Measurements from ENCODE around the gene NR4A1. TPM values are rescaled to one million over a fixed set of nuclear protein-coding genes. Genes with fewer than 3 reads are reported as not detected.

NR4A1 gene
- total RNA-seq, 2 donors from 2014 or later: 17.7 to 18.4 TPM

- Mint-ChIP-seq H3K4me3 (no peak overlapping the region), H3K36me3 (ENCODE audit: low read depth) (no peaks in the 10 kb centered on the region), H3K27ac (no peak overlapping the region), H3K27me3 (ENCODE audit: insufficient read depth) (peaks cover 82% of the 10 kb centered on the region), H3K9me3 (no peaks in the 10 kb centered on the region), H3K4me1 (peaks cover 15% of the 10 kb centered on the region)
- TF ChIP-seq CTCF (conservative IDR thresholded peaks at IDR 0.05): no peak
- DNase-seq: no peak
- WGBS, 2 experiments (ENCODE audit: insufficient coverage in 1 of 2, insufficient read length in 1 of 2): 82 to 90% methylated on average over 5 to 13 of the region's 13 CpGs
- H3K27ac ChIP-seq (ENCODE audit: low read depth, low read length): no peak overlapping the region
- H3K27me3 ChIP-seq (ENCODE audit: control insufficient read depth, insufficient read depth, low read length, poor library complexity, severe bottlenecking): peaks cover 43% of the 10 kb centered on the region
- no peaks in the 10 kb centered on the region for H3K9me3 ChIP-seq (ENCODE audit: control insufficient read depth, low read length)
- no peaks in the 10 kb centered on the region for H3K4me1 ChIP-seq (ENCODE audit: control insufficient read depth, insufficient read depth, low read length)
- H3K9ac ChIP-seq (ENCODE audit: extremely low read depth, low read length, poor library complexity, severe bottlenecking): no peak overlapping the region
- no peak overlapping the region for H3K4me3 ChIP-seq (ENCODE audit: low read length)
- no peaks in the 10 kb centered on the region for H3K36me3 ChIP-seq (ENCODE audit: control insufficient read depth, insufficient read depth, low read length)
Observed at GRCh38 chr12:52019113-52019770, 32.0 kb upstream of the NR4A1 start.

DNA sequence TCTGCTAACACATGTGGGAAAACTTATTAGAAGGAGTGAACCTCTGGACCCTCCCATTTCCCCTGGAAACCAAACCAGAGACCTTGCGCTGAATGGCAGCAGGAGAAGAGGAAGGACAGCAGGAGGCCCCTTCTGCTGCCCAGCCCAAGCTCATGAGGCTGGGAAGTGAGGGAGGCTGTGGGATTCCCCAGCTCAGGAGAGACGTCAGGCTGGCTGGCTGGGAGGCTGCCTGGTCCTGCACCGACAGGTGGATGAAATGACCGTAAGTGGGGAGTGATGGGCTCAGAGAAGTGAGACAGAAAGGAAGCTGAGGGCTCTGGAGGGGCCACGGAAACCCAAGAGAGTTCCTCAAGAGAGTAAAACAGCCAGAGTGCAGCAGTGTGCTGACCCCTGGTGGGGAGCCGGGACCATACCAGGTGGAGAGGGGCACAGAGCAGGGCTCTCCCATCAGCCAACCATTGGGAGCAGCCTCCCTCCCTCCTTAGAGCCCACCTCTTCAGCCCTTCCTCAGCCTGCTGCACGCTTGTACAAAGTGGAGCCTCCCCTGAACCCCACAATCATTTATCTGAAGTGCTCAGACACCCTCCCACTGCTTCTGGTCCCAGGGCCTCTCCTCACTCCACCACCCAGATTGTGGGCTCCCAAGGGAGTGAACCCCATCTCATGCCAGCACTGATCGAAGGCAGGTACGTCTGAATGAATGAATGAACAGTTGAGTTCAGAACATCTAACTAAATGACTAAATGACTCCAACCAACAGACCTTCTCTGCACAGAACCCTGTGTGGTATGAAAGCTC lies 30.5 kb upstream of the NR4A1 start:
- no peaks in the 10 kb centered on the region for H3K9me3 ChIP-seq (ENCODE audit: control insufficient read depth, low read length)
- DNase-seq: peak; percentile 97
- no peak overlapping the region for H3K27ac Mint-ChIP-seq
- H3K9me3 Mint-ChIP-seq: no peaks in the 10 kb centered on the region
- no peak overlapping the region for H3K4me3 ChIP-seq (ENCODE audit: low read length)
- H3K27me3 ChIP-seq (ENCODE audit: control insufficient read depth, insufficient read depth, low read length, poor library complexity, severe bottlenecking): peaks cover 38% of the 10 kb centered on the region
- no peaks in the 10 kb centered on the region for H3K36me3 ChIP-seq (ENCODE audit: control insufficient read depth, insufficient read depth, low read length)
- H3K36me3 Mint-ChIP-seq (ENCODE audit: low read depth): no peaks in the 10 kb centered on the region
- TF ChIP-seq CTCF (conservative IDR thresholded peaks at IDR 0.05): peak; percentile 96
- no peak overlapping the region for H3K9ac ChIP-seq (ENCODE audit: extremely low read depth, low read length, poor library complexity, severe bottlenecking)
- H3K4me1 ChIP-seq (ENCODE audit: control insufficient read depth, insufficient read depth, low read length): no peaks in the 10 kb centered on the region
- no peak overlapping the region for H3K27ac ChIP-seq (ENCODE audit: low read depth, low read length)
- H3K4me1 Mint-ChIP-seq: peaks cover 15% of the 10 kb centered on the region
- WGBS, 2 experiments (ENCODE audit: insufficient coverage in 1 of 2, insufficient read length in 1 of 2): 6 to 31% methylated on average over 2 to 9 of the region's 9 CpGs
- H3K4me3 Mint-ChIP-seq: peak overlapping the region; percentile 22
- H3K27me3 Mint-ChIP-seq (ENCODE audit: insufficient read depth): peaks cover 83% of the 10 kb centered on the region

- peak overlapping the region; percentile 53 for H3K4me3 Mint-ChIP-seq
- DNase-seq: peak; percentile 87
- Histone ChIP-seq H3K9me3 (ENCODE audit: control insufficient read depth, low read length) (no peaks in the 10 kb centered on the region), H3K4me3 (ENCODE audit: low read length) (peak overlapping the region; percentile 68), H3K36me3 (ENCODE audit: control insufficient read depth, insufficient read depth, low read length) (no peaks in the 10 kb centered on the region), H3K27me3 (ENCODE audit: control insufficient read depth, insufficient read depth, low read length, poor library complexity, severe bottlenecking) (peaks cover 34% of the 10 kb centered on the region), H3K4me1 (ENCODE audit: control insufficient read depth, insufficient read depth, low read length) (no peaks in the 10 kb centered on the region), H3K9ac (ENCODE audit: extremely low read depth, low read length, poor library complexity, severe bottlenecking) (no peak overlapping the region), H3K27ac (ENCODE audit: low read depth, low read length) (no peak overlapping the region)
- no peaks in the 10 kb centered on the region for H3K36me3 Mint-ChIP-seq (ENCODE audit: low read depth)
- H3K27me3 Mint-ChIP-seq (ENCODE audit: insufficient read depth): peaks cover 65% of the 10 kb centered on the region
- 21 to 23% methylated on average over 12 to 14 of the region's 14 CpGs for WGBS, 2 experiments (ENCODE audit: insufficient coverage in 1 of 2, insufficient read length in 1 of 2)
- H3K9me3 Mint-ChIP-seq: no peaks in the 10 kb centered on the region
- TF ChIP-seq CTCF (conservative IDR thresholded peaks at IDR 0.05): no peak
- H3K27ac Mint-ChIP-seq: no peak overlapping the region
- H3K4me1 Mint-ChIP-seq: peaks cover 15% of the 10 kb centered on the region
Observed at GRCh38 chr12:52022841-52023181, 28.4 kb upstream of the NR4A1 start.

Data from endodermal cell (in vitro differentiated cells).